Endothelial cell of coronary artery (primary cell): ENCODE data around the gene MYL3. TPM values are rescaled to one million over a fixed set of nuclear protein-coding genes. Genes with fewer than 3 reads are reported as not detected.

Source experiments
- total RNA-seq: library from RNA; depleted of rRNA; stranded (reverse); fragments of >200 nt; gene quantifications from 2 replicates; pipeline ENCODE4 v1.2.3, GENCODE V29; 2014

The MYL3 gene
- total RNA-seq: not detected in 2 replicates

DNA sequence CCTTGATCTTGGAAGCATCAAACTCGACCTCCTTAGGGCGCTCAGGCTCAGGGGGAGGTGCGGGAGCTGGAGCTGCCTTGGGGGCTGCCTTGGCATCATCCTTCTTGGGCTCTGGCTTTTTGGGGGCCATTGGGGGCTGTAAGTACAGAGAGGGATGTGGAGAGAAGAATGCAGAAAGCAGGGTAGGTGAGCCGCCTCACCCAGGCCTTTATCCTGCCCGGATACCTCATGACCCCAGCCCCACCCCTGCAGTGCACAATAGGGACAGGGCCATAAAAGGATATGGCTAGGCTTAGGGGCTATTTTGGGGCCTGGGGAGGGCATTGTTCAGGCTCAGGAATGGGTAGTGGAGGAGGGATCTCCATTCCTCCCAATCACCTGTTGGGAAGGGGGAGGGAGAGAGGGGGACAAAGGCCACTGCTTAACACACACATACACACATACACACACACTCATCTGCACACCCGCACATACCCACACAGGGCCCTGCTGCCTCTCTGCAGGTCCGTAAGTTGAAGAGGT is at the start of gene MYL3:
TSS of gene MYL3 (minus strand) at position 184 of the 522 bp plus-strand sequence. CDS start at position 130, 54 bp downstream.

DNA sequence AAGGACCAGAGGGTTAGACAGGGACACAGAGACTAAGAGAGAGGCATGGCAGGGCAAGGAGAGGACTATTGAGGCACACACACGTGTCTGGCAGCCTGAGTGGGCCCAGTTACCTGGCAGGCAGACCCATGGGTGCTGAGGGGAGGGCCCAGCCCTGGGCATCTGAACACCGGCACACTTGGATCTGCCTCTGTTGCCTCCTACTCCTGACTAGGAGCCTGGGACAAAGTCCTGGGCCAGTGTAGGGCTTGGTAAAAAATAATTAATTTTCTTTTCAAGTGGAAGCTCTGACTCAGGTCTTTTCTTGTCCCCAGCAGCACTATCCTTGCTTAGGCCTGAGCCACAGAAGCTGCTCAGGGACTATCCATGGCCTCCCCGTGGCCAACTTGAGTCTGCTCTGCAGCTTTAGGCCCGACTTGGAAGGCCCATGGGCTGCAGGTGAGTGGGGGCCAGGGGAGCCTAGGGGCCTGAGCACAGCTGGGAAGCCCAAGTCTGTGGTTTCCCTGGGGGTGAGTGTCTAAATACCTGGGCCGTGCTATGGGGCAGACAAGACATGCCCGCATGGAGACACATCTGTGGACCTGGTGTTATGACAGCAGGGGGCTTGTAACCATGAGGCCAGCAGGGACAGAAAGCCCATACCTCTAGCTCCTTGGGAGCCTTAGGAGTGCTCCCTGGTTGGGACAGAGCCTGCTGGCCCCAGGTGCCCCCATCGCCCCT is 14.3 kb upstream of the MYL3 start, which contains the start of gene PTH1R:
TSS of gene PTH1R (plus strand) at position 316 of the 720 bp plus-strand sequence. CDS start 5,839 bp downstream, outside the sequence.

Other genes with a start within 250 kb of the MYL3 start
- 5.0 and 8.5 TPM in 2 replicates for gene ALS2CL, start 169.8 kb downstream of the MYL3 start, total RNA-seq
- gene TMIE, start 162.1 kb downstream of the MYL3 start, total RNA-seq: 0.19 TPM in 1 of 2 replicates, not detected in the other
- not detected in 2 replicates for gene PRSS50, start 145.6 kb downstream of the MYL3 start, total RNA-seq
- gene PTH1R, start 14.3 kb upstream of the MYL3 start, total RNA-seq: 0.18 and 0.85 TPM in 2 replicates
- gene CCDC12, start 113.3 kb upstream of the MYL3 start, total RNA-seq: 44.1 and 47.4 TPM in 2 replicates
- gene NBEAL2, start 116.2 kb upstream of the MYL3 start, total RNA-seq: 32.5 and 38.6 TPM in 2 replicates